HG03460 (cell line): ENCODE measurements around the gene TMC3.

ENCODE experiments used
- ATAC-seq: cut with Tn5 transposase; IDR thresholded peaks from one replicate; pipeline ENCODE4 v1.9.1; 2021; ENCODE audit not compliant: unreplicated experiment

Gene TMC3

GRCh38 chr15:81301385-81301784 lies 72.6 kb downstream of the TMC3 start:
- no peak for ATAC-seq

GRCh38 chr15:81299630-81300273 lies 74.3 kb downstream of the TMC3 start:
- ATAC-seq = no peak

GRCh38 chr15:81299156-81299555 lies 74.9 kb downstream of the TMC3 start:
- ATAC-seq = no peak

DNA sequence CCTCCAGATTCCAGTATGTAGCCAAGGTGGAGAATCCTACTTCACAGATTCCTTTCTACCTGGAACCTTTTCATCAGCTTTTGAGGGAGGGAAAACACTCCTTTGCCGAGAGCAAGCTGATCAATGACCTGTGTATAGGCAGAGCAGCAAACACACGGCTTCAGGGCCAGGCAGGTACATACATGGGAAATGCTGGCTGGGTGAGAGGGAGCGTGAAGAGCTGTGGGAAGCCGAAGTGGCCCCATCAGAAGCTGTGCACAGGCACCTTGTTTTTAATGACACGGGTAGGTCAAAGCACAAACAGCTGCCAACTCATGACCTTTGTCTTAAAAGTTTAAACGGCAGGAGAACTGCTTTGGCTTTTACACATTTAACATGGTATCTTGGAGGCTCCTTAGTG lies 75.4 kb downstream of the TMC3 start:
- ATAC-seq = no peak

- ATAC-seq = no peak
Observed at GRCh38 chr15:81297603-81298575, 76.1 kb downstream of the TMC3 start.

GRCh38 chr15:81297147-81297572 lies 76.9 kb downstream of the TMC3 start:
- ATAC-seq = no peak

DNA sequence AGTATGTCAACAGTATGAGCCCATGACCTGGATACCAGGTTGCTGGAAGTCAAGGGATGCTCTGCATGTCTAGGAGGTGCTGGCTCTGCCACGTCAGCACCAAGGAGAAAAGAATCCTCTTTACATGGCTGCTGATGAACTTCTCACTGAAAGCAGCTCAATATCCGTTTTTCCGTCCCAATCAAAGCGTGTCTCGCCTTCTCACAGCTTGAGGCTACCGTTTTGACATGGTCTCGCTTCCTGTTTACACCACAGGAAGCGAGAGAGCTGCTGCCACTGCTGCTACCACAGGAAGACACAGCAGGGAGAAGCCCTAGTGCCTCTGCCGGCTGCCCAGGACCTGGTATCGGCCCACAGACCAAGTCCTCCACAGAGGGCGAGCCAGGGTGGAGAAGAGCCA lies 77.3 kb downstream of the TMC3 start:
- ATAC-seq = peak; percentile 49

DNA sequence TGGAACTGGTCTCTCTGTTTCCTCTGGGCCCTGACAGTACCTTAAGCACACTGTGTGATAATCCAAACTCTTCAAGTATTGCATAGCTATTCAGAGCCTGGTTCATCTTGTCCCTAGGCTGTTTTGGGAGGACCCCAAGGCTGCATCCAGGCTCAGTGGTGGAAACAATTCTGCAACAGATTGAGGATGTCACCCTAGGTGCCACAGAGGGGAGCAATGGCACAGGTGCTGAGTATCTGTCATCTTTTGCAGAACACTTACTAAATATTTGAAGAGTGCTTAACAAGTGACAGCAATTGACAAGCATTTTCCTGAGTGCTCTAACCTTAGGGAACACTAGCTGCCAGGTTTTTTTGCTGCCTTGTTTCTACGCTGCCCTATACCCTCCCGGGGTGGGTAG lies 77.8 kb downstream of the TMC3 start:
- ATAC-seq = no peak

- ATAC-seq = no peak
Observed at GRCh38 chr15:81295486-81296121, 78.4 kb downstream of the TMC3 start.

GRCh38 chr15:81294516-81294880 lies 79.5 kb downstream of the TMC3 start:
- no peak for ATAC-seq

DNA sequence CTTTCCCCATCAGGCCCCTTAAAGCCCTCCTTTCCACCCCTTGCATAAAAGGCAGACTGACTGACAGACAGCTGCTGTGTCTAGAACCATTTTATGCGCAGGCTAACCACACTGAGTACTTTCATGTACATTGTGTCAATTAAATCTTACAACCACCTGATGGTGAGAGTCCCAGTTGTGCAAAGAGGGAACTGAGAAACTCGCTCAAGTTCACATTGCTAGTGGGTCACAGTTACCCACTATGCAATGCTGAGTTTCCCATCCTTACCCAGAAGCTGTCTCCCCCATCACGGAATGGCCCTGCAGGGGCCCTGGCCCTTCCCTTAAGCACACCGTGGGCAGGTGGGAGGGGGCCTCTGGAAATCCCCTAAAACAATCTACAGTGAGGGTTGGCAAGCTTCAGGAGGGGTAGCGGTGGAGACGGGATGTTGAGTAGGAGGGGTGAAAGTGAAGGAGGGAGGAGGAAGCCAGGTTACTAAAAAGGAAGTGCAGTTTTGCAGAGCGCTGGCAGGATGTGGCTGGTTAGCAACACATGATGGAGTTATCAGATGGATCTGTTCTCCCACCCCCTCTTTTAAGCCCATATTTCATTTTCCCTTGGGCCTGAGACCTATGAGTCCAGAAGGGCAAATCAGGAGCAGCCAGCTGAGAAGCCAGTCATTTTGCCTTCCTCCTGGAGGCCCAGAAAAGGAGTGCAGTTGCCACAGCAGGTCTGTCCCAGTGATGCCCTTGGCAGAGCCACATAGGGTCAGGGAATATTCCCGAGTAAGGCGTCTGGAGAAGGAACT lies 80.1 kb downstream of the TMC3 start:
- peak; percentile 51 for ATAC-seq

- peak; percentile 32 for ATAC-seq
Observed at GRCh38 chr15:81292523-81293001, 81.5 kb downstream of the TMC3 start.

GRCh38 chr15:81291916-81292522 lies 82.0 kb downstream of the TMC3 start:
- ATAC-seq = no peak

GRCh38 chr15:81289910-81290309 lies 84.1 kb downstream of the TMC3 start:
- ATAC-seq = no peak

GRCh38 chr15:81288616-81289015 lies 85.4 kb downstream of the TMC3 start:
- no peak for ATAC-seq

- ATAC-seq = no peak
Observed at GRCh38 chr15:81288040-81288439, 86.0 kb downstream of the TMC3 start.

GRCh38 chr15:81286621-81287121 lies 87.3 kb downstream of the TMC3 start:
- no peak for ATAC-seq

DNA sequence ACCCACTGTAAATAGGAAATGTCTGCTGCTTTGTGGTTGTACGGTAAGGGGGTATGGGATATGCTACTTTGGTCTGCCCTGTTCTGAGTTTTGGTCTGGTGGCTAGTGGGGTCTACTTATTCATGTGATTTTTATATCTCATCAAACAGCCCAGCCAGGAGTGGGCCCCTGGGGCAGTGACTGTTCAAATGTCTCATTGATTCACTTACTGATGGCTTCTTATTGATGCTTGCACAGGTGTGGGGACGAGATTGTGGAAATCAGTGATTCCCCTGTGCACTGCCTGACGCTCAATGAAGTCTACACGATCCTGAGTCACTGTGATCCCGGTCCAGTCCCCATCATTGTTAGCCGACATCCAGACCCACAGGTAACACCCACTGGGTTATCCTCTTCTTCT lies 88.6 kb downstream of the TMC3 start:
- ATAC-seq = no peak

DNA sequence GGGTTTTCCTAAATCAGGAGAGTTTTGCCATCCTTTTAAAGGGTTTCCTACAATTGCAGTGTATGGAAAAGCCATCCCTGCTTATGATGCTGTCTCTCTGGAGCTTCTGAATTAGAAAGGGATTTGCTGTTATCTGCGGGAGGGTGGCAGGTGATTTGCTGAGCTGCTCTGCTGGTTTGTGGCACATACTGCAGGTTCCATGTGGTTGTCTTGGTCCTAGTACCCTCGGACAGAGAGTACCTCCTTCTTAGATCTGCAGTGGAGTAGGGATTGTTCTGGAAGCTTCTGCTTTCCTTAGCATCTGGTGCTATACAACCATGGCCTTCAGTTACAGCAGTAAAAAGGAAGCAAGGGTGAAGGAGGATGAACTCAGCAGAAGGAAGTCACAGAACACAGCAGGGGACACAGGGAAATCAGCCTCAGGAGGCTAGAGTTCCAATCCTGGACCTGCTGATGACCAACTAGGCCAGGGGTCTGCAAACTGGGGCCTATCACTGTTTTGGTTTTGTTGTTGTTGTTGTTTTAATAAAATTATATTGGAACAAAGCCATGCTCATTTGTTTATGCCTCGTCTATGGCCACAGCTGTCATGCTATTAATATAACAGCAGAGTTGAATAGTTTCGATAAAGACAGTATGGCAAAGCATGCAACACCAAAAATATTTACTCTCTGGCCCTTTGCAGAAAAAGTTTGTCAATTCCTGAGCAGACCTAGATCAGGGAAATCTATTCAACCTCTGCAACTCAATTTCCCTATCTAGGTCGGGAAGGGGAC lies 89.6 kb downstream of the TMC3 start:
- peak; percentile 58 for ATAC-seq
